Fibroblast of lung (primary cell): Measurements from ENCODE around the gene TCF7L1. TPM values are rescaled to one million over a fixed set of nuclear protein-coding genes. Genes with fewer than 3 reads are reported as not detected.

Source experiments
- DNase-seq, 2 donors: peaks; one replicate each; pipeline versions ENCODE4 v3.0.0 to v3.0.0-alpha.2; 2010; ENCODE audit warnings: low read depth in 2 of 2
- H2AFZ ChIP-seq: 2 replicates; pipeline ENCODE4 v1.5.1; 2012; ENCODE audit warnings: low read length, control low read depth, inconsistent platforms
- H3K27ac ChIP-seq: 2 replicates; pipeline ENCODE4 v1.5.1; 2011; ENCODE audit warnings: low read length, control low read depth; ENCODE audit not compliant: insufficient read depth
- H3K27me3 ChIP-seq: 2 replicates; pipeline ENCODE4 v1.5.1; 2011; ENCODE audit warnings: mild to moderate bottlenecking, low read length; ENCODE audit not compliant: control insufficient read depth, insufficient read depth
- H3K36me3 ChIP-seq: 2 replicates; pipeline ENCODE4 v1.5.1; 2011; ENCODE audit warnings: low read length; ENCODE audit not compliant: control insufficient read depth, insufficient read depth
- H3K4me1 ChIP-seq: 2 replicates; pipeline ENCODE4 v1.5.1; 2011; ENCODE audit warnings: low read length; ENCODE audit not compliant: control insufficient read depth, insufficient read depth; ENCODE audit errors: extremely low read depth
- H3K4me2 ChIP-seq: 2 replicates; pipeline ENCODE4 v1.5.1; 2011; ENCODE audit warnings: low read length, control low read depth; ENCODE audit not compliant: insufficient read depth; ENCODE audit errors: extremely low read depth
- H3K4me3 ChIP-seq, 4 experiments: fragments of 200-600 bp in 1 of 4; sonication (generic) in 1 of 4; replicated peaks in 1 of 4; 2 replicates each; pipeline ENCODE4 v1.5.1; 2011 to 2016; ENCODE audit warnings: low read length in 4 of 4, low read depth in 3 of 4, mild to moderate bottlenecking in 3 of 4, control low read depth in 2 of 4, inconsistent platforms in 1 of 4, mixed read lengths in 1 of 4; ENCODE audit not compliant: insufficient read depth in 1 of 4; ENCODE audit errors: control extremely low read depth in 1 of 4
- H3K79me2 ChIP-seq: 2 replicates; pipeline ENCODE4 v1.5.1; 2012; ENCODE audit warnings: mild to moderate bottlenecking, low read length, inconsistent platforms; ENCODE audit not compliant: control insufficient read depth, insufficient read depth
- H3K9ac ChIP-seq: 2 replicates; pipeline ENCODE4 v1.5.1; 2011; ENCODE audit warnings: mild to moderate bottlenecking, low read length, control low read depth; ENCODE audit not compliant: insufficient read depth
- H3K9me3 ChIP-seq: 2 replicates; pipeline ENCODE4 v1.5.1; 2012; ENCODE audit warnings: low read depth, low read length; ENCODE audit not compliant: control insufficient read depth, insufficient read depth
- H4K20me1 ChIP-seq: 2 replicates; pipeline ENCODE4 v1.5.1; 2011; ENCODE audit warnings: low read length; ENCODE audit not compliant: control insufficient read depth, insufficient read depth; ENCODE audit errors: extremely low read depth
- CTCF ChIP-seq, 2 donors: IDR thresholded peaks in 1 of 2; conservative IDR thresholded peaks in 1 of 2; 1 replicate in 1 of 2; 2 replicates in 1 of 2; pipeline ENCODE4 v1.5.1; 2011 to 2012; ENCODE audit warnings: low read length in 2 of 2, control low read depth in 1 of 2, inconsistent platforms in 1 of 2, low read depth in 1 of 2, mild to moderate bottlenecking in 1 of 2
- EZH2 ChIP-seq: IDR thresholded peaks from 2 replicates; pipeline ENCODE4 v1.5.1; 2012; ENCODE audit warnings: low read length, control low read depth, mild to moderate bottlenecking; ENCODE audit errors: missing control alignments
- polyA plus RNA-seq, 2 donors: library from polyadenylated mRNA; depleted of rRNA in 1 of 2; stranded (reverse) in 1 of 2; unstranded in 1 of 2; fragments of >200 nt; gene quantifications; 2 replicates each; pipeline ENCODE4 v1.2.1, GENCODE V29; 2011 to 2012; ENCODE audit warnings: missing spikeins in 1 of 2
- total RNA-seq: library from RNA; depleted of rRNA; stranded (reverse); fragments of >200 nt; gene quantifications from 2 replicates; pipeline ENCODE4 v1.2.1, GENCODE V29; 2014

The TCF7L1 gene
- total and polyA plus RNA-seq, 2 donors (not counting 1 experiment from before 2014, with no cell fraction given): 0.83 to 1.5 TPM

DNA sequence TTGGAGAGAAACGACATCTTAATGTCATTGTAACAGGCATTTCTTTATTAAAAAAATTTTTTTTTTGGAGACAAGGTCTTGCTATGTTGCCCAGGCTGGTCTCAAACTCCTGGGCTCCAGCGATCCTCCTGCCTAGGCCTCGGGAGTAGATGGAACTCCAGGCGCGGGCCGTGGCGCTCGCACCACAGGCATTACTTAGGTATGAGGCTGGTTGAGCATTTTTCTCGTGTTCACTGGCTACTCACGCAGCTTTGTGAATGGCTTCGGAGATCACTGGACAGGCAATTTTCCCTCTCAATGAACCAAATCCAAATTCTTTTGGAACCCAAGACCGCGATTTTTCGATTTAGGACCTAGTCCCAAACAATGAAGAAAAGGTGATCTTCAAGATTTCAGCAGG is 795 bp upstream of the TCF7L1 start:
- Histone ChIP-seq H3K4me1 (peaks cover 4% of the 10 kb centered on the region), H3K4me2 (peak overlapping the region; percentile 53), H2AFZ (peak overlapping the region; percentile 60), H3K27ac (no peak overlapping the region), H3K9ac (peak overlapping the region; percentile 42), H3K4me3 (peak overlapping the region; percentile 59 to 78 (median 70)), H3K79me2 (no peaks in the 10 kb centered on the region), H4K20me1 (no peaks in the 10 kb centered on the region), H3K27me3 (no peaks in the 10 kb centered on the region), H3K9me3 (no peaks in the 10 kb centered on the region), H3K36me3 (no peaks in the 10 kb centered on the region)
- TF ChIP-seq CTCF (conservative IDR thresholded peaks at IDR 0.05 in 1 of 2, IDR thresholded peaks at IDR 0.05 in 1 of 2; ENCODE audit: low read depth in 1 of 2, low read length in 2 of 2) (no peak), EZH2 (no peak)
- DNase-seq: peak in 1 of 2 donors; percentile 58

- Histone ChIP-seq H3K4me3 (peak overlapping the region; percentile 70 to 78 (median 77)), H3K4me1 (peaks cover 4% of the 10 kb centered on the region), H3K36me3 (no peaks in the 10 kb centered on the region), H3K27ac (peak overlapping the region; percentile 27), H3K9me3 (no peaks in the 10 kb centered on the region), H2AFZ (peak overlapping the region; percentile 87), H3K4me2 (peak overlapping the region; percentile 96), H3K79me2 (no peaks in the 10 kb centered on the region), H3K27me3 (no peaks in the 10 kb centered on the region), H3K9ac (peak overlapping the region; percentile 53), H4K20me1 (no peaks in the 10 kb centered on the region)
- TF ChIP-seq EZH2 (no peak), CTCF (conservative IDR thresholded peaks at IDR 0.05 in 1 of 2, IDR thresholded peaks at IDR 0.05 in 1 of 2; ENCODE audit: low read depth in 1 of 2, low read length in 2 of 2) (no peak)
- DNase-seq: peak; percentile 40 to 42
Measured at GRCh38 chr2:85133751-85134254, 611 bp downstream of the TCF7L1 start.

- Histone ChIP-seq H3K27ac (no peak overlapping the region), H3K4me1 (peaks cover 4% of the 10 kb centered on the region), H2AFZ (no peak overlapping the region), H3K4me3 (peak overlapping the region; percentile 70 to 78 (median 77)), H3K4me2 (peak overlapping the region; percentile 96), H3K27me3 (no peaks in the 10 kb centered on the region), H3K36me3 (no peaks in the 10 kb centered on the region), H3K9ac (peak overlapping the region; percentile 53), H4K20me1 (no peaks in the 10 kb centered on the region), H3K9me3 (no peaks in the 10 kb centered on the region), H3K79me2 (no peaks in the 10 kb centered on the region)
- DNase-seq: peak; percentile 53 to 56
- no peak for TF ChIP-seq EZH2
- no peak for TF ChIP-seq CTCF (conservative IDR thresholded peaks at IDR 0.05 in 1 of 2, IDR thresholded peaks at IDR 0.05 in 1 of 2; ENCODE audit: low read depth in 1 of 2, low read length in 2 of 2)
Measured at GRCh38 chr2:85134255-85134895, 1.2 kb downstream of the TCF7L1 start.
